HG03095 (cell line): Measurements from ENCODE around the gene TTC9.

ENCODE experiments used
- ATAC-seq: cut with Tn5 transposase; IDR thresholded peaks from one replicate; pipeline ENCODE4 v1.9.1; 2021; ENCODE audit warnings: moderate library complexity; ENCODE audit not compliant: unreplicated experiment

The TTC9 gene

GRCh38 chr14:70643967-70644366 is 2.3 kb downstream of the TTC9 start:
- ATAC-seq: no peak

- ATAC-seq: no peak
These were observed 4.2 kb downstream of the TTC9 start for GRCh38 chr14:70645892-70646291.

- ATAC-seq: no peak
These were observed 5.0 kb downstream of the TTC9 start for GRCh38 chr14:70646705-70647104.

GRCh38 chr14:70648346-70648745 is 6.6 kb downstream of the TTC9 start:
- no peak for ATAC-seq

GRCh38 chr14:70649803-70650202 is 8.1 kb downstream of the TTC9 start:
- no peak for ATAC-seq

- no peak for ATAC-seq
These were observed 9.8 kb downstream of the TTC9 start for GRCh38 chr14:70651522-70651921.

GRCh38 chr14:70652871-70653270 is 11.2 kb downstream of the TTC9 start:
- no peak for ATAC-seq

GRCh38 chr14:70653662-70654061 is 11.9 kb downstream of the TTC9 start:
- no peak for ATAC-seq

GRCh38 chr14:70654632-70655031 is 12.9 kb downstream of the TTC9 start:
- no peak for ATAC-seq

- ATAC-seq: peak; percentile 65
These were observed 13.6 kb downstream of the TTC9 start for GRCh38 chr14:70655110-70655826.

- no peak for ATAC-seq
These were observed 17.2 kb downstream of the TTC9 start for GRCh38 chr14:70658899-70659298.

- ATAC-seq: no peak
These were observed 19.5 kb downstream of the TTC9 start for GRCh38 chr14:70660967-70661893.

- ATAC-seq: no peak
These were observed 20.4 kb downstream of the TTC9 start for GRCh38 chr14:70662080-70662479.

GRCh38 chr14:70662816-70663215 is 21.1 kb downstream of the TTC9 start:
- no peak for ATAC-seq

- peak; percentile 41 for ATAC-seq
These were observed 22.0 kb downstream of the TTC9 start for GRCh38 chr14:70663707-70664179.

- no peak for ATAC-seq
These were observed 23.2 kb downstream of the TTC9 start for GRCh38 chr14:70664698-70665447.

GRCh38 chr14:70665448-70666360 is 24.0 kb downstream of the TTC9 start:
- peak; percentile 45 for ATAC-seq

- no peak for ATAC-seq
These were observed 24.6 kb downstream of the TTC9 start for GRCh38 chr14:70666361-70666686.

- no peak for ATAC-seq
These were observed 29.4 kb downstream of the TTC9 start for GRCh38 chr14:70670992-70671651.
